Stomach (tissue), 9 donors: ENCODE measurements around the gene CHRM4. TPM values are rescaled to one million over a fixed set of nuclear protein-coding genes. Genes with fewer than 3 reads are reported as not detected.
A peak's percentile ranks its signal among the peaks of the same experiment; 100 is the strongest.

Experiments used
- DNase-seq, 2 donors: peaks; one replicate each; pipeline versions ENCODE4 v3.0.0 to v3.0.0-alpha.2; 2013 to 2019
- H3K27ac ChIP-seq, 5 donors: fragments of 200-600 bp in 4 of 5; sonication (generic) in 4 of 5; one replicate each; pipeline ENCODE4 v1.5.1; 2013 to 2019; ENCODE audit warnings: mild to moderate bottlenecking in 1 of 5, moderate library complexity in 1 of 5
- H3K27me3 ChIP-seq, 3 donors: fragments of 200-600 bp; sonication (generic); one replicate each; pipeline ENCODE4 v1.5.1; 2017 to 2019; ENCODE audit warnings: mixed run types in 1 of 3
- H3K36me3 ChIP-seq, 4 donors: fragments of 200-600 bp; sonication (generic); 1 replicate in 3 of 4; 2 replicates in 1 of 4; pipeline ENCODE4 v1.5.1; 2016 to 2019
- H3K4me1 ChIP-seq, 4 donors: fragments of 200-600 bp; sonication (generic); one replicate each; pipeline ENCODE4 v1.5.1; 2016 to 2019
- H3K4me3 ChIP-seq, 4 donors: fragments of 200-600 bp; sonication (generic) in 3 of 4; one replicate each; pipeline ENCODE4 v1.5.1; 2016 to 2019; ENCODE audit warnings: mild to moderate bottlenecking in 1 of 4
- H3K9me3 ChIP-seq, 4 donors: fragments of 200-600 bp; sonication (generic); one replicate each; pipeline ENCODE4 v1.5.1; 2016 to 2019
- CTCF ChIP-seq, 7 experiments: fragments of 450-650 bp in 4 of 7; fragments of 200-600 bp in 3 of 7; sonication (generic) in 3 of 7; IDR thresholded peaks; one replicate each; pipeline ENCODE4 v1.5.1; 2016 to 2019; ENCODE audit warnings: antibody characterized with exemption in 7 of 7, control low read depth in 2 of 7, mild to moderate bottlenecking in 1 of 7
- EP300 ChIP-seq: sonication (generic); formaldehyde crosslinking; IDR thresholded peaks from one replicate; pipeline ENCODE4 v1.6.1; 2017; ENCODE audit warnings: antibody characterized with exemption
- POLR2A ChIP-seq, 4 donors: fragments of 450-650 bp; IDR thresholded peaks; one replicate each; pipeline ENCODE4 v1.6.1; 2016; ENCODE audit warnings: antibody characterized with exemption in 4 of 4, control low read depth in 2 of 4, mild to moderate bottlenecking in 1 of 4, moderate library complexity in 1 of 4
- POLR2AphosphoS5 ChIP-seq, 3 donors: sonication (generic); formaldehyde crosslinking; IDR thresholded peaks; one replicate each; pipeline ENCODE4 v1.6.1; 2016; ENCODE audit warnings: antibody characterized with exemption in 3 of 3
- WGBS, 5 donors: extraction: QIAGEN DNeasy Blood & Tissue Kit in 3 of 5; methylation state at CpG; one replicate each; pipeline versions ENCODE4 v1.1.5 to v1.1.7; 2013 to 2018; 5-methylcytosine and 5-hydroxymethylcytosine counted together
- intact Hi-C: fragments of 100-400 bp; cut with DNase I; formaldehyde crosslinking; loops from one replicate; pipeline ENCODE4 v1.15.1; 2023; ENCODE audit warnings: low total_unique reads
- polyA plus RNA-seq, 3 donors: library from polyadenylated mRNA; stranded (reverse); fragments of 200-250 nt; gene quantifications; one replicate each; pipeline ENCODE4 v1.2.3, GENCODE V29; 2013
- total RNA-seq, 5 donors: library from RNA; depleted of rRNA; stranded (reverse); fragments of >200 nt; gene quantifications; one replicate each; pipeline versions ENCODE4 v1.1.0 to v1.2.3, GENCODE V29; 2014 to 2016
- donor health status: healthy with polysubstance abuse.
- donor health status: Bipolar disorder and iron deficiency.
- donor health status: healthy.

CHRM4 gene
- total and polyA plus RNA-seq, 8 donors = 0.37 to 2.8 TPM; not detected in 6

GRCh38 chr11:46345881-46346484 lies 45.6 kb downstream of the CHRM4 start:
- Histone ChIP-seq H3K27ac (peak overlapping the region in 4 of 5 donors; percentile 43 to 90 (median 76)), H3K9me3 (no peaks in the 10 kb centered on the region), H3K36me3 (no peaks in the 10 kb centered on the region), H3K4me1 (peaks cover 21 to 56% (median 50%) of the 10 kb centered on the region in 4 donors), H3K4me3 (peak overlapping the region; percentile 18 to 93 (median 54)), H3K27me3 (no peaks in the 10 kb centered on the region)
- DNase-seq = no peak
- no peak for TF ChIP-seq POLR2AphosphoS5 (IDR thresholded peaks at IDR 0.05)
- TF ChIP-seq POLR2A (IDR thresholded peaks at IDR 0.05) = no peak
- TF ChIP-seq CTCF (IDR thresholded peaks at IDR 0.05) = no peak
- WGBS, 5 donors = 65 to 79% (median 74%) methylated on average over 10 of the region's 10 CpGs
- intact Hi-C loops = no loop called here

- Histone ChIP-seq H3K4me3 (peak overlapping the region; percentile 18 to 93 (median 54)), H3K4me1 (peaks cover 20 to 48% (median 42%) of the 10 kb centered on the region in 4 donors), H3K36me3 (no peaks in the 10 kb centered on the region), H3K9me3 (no peaks in the 10 kb centered on the region), H3K27ac (peak overlapping the region in 4 of 5 donors; percentile 43 to 90 (median 76)), H3K27me3 (no peaks in the 10 kb centered on the region)
- WGBS, 5 donors = 55 to 74% (median 65%) methylated on average over 8 to 20 of the region's 20 CpGs
- TF ChIP-seq EP300 (no peak), CTCF (IDR thresholded peaks at IDR 0.05) (no peak), POLR2AphosphoS5 (IDR thresholded peaks at IDR 0.05) (no peak), POLR2A (IDR thresholded peaks at IDR 0.05) (no peak)
- intact Hi-C loops = no loop called here
- peak in 1 of 2 donors; percentile 64 for DNase-seq
Measured at GRCh38 chr11:46345131-46345597, 46.4 kb downstream of the CHRM4 start.

- Histone ChIP-seq H3K27me3 (no peaks in the 10 kb centered on the region), H3K9me3 (no peaks in the 10 kb centered on the region), H3K36me3 (no peaks in the 10 kb centered on the region), H3K4me1 (peaks cover 22 to 47% (median 38%) of the 10 kb centered on the region in 4 donors), H3K4me3 (no peak overlapping the region), H3K27ac (no peak overlapping the region)
- no peak for TF ChIP-seq POLR2AphosphoS5 (IDR thresholded peaks at IDR 0.05)
- no peak for TF ChIP-seq CTCF (IDR thresholded peaks at IDR 0.05)
- TF ChIP-seq POLR2A (IDR thresholded peaks at IDR 0.05) = no peak
- TF ChIP-seq EP300 = no peak
- no peak for DNase-seq
- 58 to 81% (median 65%) methylated on average over 3 of the region's 3 CpGs for WGBS, 5 donors
- intact Hi-C loops = no loop called here
Measured at GRCh38 chr11:46343520-46343919, 48.1 kb downstream of the CHRM4 start.

- H3K4me1 ChIP-seq = peaks cover 18 to 51% (median 34%) of the 10 kb centered on the region in 4 donors
- intact Hi-C loops = no loop called here
- peak overlapping the region in 2 of 5 donors; percentile 25 to 41 for H3K27ac ChIP-seq
- TF ChIP-seq EP300 = no peak
- no peak overlapping the region for H3K4me3 ChIP-seq
- no peaks in the 10 kb centered on the region for H3K36me3 ChIP-seq
- H3K27me3 ChIP-seq = no peaks in the 10 kb centered on the region
- peak in 1 of 2 donors; percentile 83 for DNase-seq
- WGBS, 5 donors = 32 to 54% (median 42%) methylated on average over 4 to 5 of the region's 5 CpGs
- H3K9me3 ChIP-seq = no peaks in the 10 kb centered on the region
Measured at GRCh38 chr11:46342239-46342638, 49.3 kb downstream of the CHRM4 start.

- H3K36me3 ChIP-seq = no peaks in the 10 kb centered on the region
- WGBS, 5 donors = 89 to 99% (median 93%) methylated on average over 3 of the region's 3 CpGs
- H3K27me3 ChIP-seq = no peaks in the 10 kb centered on the region
- TF ChIP-seq POLR2AphosphoS5 (IDR thresholded peaks at IDR 0.05) (no peak), POLR2A (IDR thresholded peaks at IDR 0.05) (no peak), EP300 (no peak), CTCF (IDR thresholded peaks at IDR 0.05) (no peak)
- H3K27ac ChIP-seq = peak overlapping the region in 2 of 5 donors; percentile 25 to 41
- H3K4me1 ChIP-seq = peaks cover 13 to 49% (median 28%) of the 10 kb centered on the region in 4 donors
- no peak for DNase-seq
- H3K9me3 ChIP-seq = no peaks in the 10 kb centered on the region
- intact Hi-C loops = no loop called here
- H3K4me3 ChIP-seq = no peak overlapping the region
Measured at GRCh38 chr11:46341454-46341853, 50.1 kb downstream of the CHRM4 start.
